Gastroesophageal sphincter (tissue), 4 donors: ENCODE results near the gene C3orf20. TPM values are rescaled to one million over a fixed set of nuclear protein-coding genes. Genes with fewer than 3 reads are reported as not detected.

Source experiments
- ATAC-seq: fragments of 150-250 bp; one replicate; pipeline ENCODE4 v1.9.1; 2016; ENCODE audit warnings: mild to moderate bottlenecking, moderate library complexity
- H3K27ac ChIP-seq, 4 donors: fragments of 200-600 bp; sonication (generic) in 3 of 4; 1 replicate in 3 of 4; 2 replicates in 1 of 4; pipeline ENCODE4 v1.5.1; 2016 to 2019
- H3K27me3 ChIP-seq: fragments of 200-600 bp; sonication (generic); one replicate; pipeline ENCODE4 v1.5.1; 2019
- H3K36me3 ChIP-seq, 2 donors: fragments of 200-600 bp; sonication (generic); one replicate each; pipeline ENCODE4 v1.5.1; 2019; ENCODE audit warnings: control low read depth in 1 of 2
- H3K4me1 ChIP-seq, 3 donors: fragments of 200-600 bp; sonication (generic); 1 replicate in 2 of 3; 2 replicates in 1 of 3; pipeline ENCODE4 v1.5.1; 2016 to 2019; ENCODE audit warnings: control low read depth in 2 of 3
- H3K4me3 ChIP-seq, 2 donors: fragments of 200-600 bp; sonication (generic); one replicate each; pipeline ENCODE4 v1.5.1; 2019; ENCODE audit warnings: mild to moderate bottlenecking in 1 of 2, moderate library complexity in 1 of 2
- H3K9me3 ChIP-seq, 3 donors: fragments of 200-600 bp; sonication (generic); one replicate each; pipeline ENCODE4 v1.5.1; 2017 to 2019; ENCODE audit warnings: control low read depth in 2 of 3
- CTCF ChIP-seq, 4 experiments: fragments of 200-600 bp in 2 of 4; fragments of 450-650 bp in 2 of 4; sonication (generic) in 1 of 4; IDR thresholded peaks; one replicate each; pipeline ENCODE4 v1.5.1; 2017 to 2019; ENCODE audit warnings: antibody characterized with exemption in 4 of 4, mild to moderate bottlenecking in 2 of 4, moderate library complexity in 2 of 4
- EP300 ChIP-seq: sonication (generic); formaldehyde crosslinking; IDR thresholded peaks from one replicate; pipeline ENCODE4 v1.6.1; 2017; ENCODE audit warnings: antibody characterized with exemption, mild to moderate bottlenecking
- POLR2A ChIP-seq, 2 donors: fragments of 450-650 bp; IDR thresholded peaks; one replicate each; pipeline ENCODE4 v1.6.1; 2017; ENCODE audit warnings: antibody characterized with exemption in 2 of 2, mild to moderate bottlenecking in 2 of 2, moderate library complexity in 1 of 2
- POLR2AphosphoS5 ChIP-seq: sonication (generic); formaldehyde crosslinking; IDR thresholded peaks from one replicate; pipeline ENCODE4 v1.6.1; 2017; ENCODE audit warnings: antibody characterized with exemption
- WGBS, 2 donors: methylation state at CpG; one replicate each; pipeline ENCODE4 v1.1.5; 2018; ENCODE audit warnings: low coverage in 1 of 2; 5-methylcytosine and 5-hydroxymethylcytosine counted together
- total RNA-seq, 4 donors: library from RNA; depleted of rRNA; stranded (reverse); fragments of >200 nt; gene quantifications; one replicate each; pipeline ENCODE4 v1.1.0, GENCODE V29; 2016

Gene C3orf20
- under 1 TPM in 1 of 4 donors, not detected in 3; 0.13 TPM for total RNA-seq

GRCh38 chr3:14674841-14675240 is at the start of gene C3orf20:
Gene C3orf20 (plus strand): TSS chr3:14675141. CDS start chr3:14682714, 7,573 bp downstream.
- Histone ChIP-seq H3K4me3 (no peak within 1 kb of the TSS), H3K4me1 (no peaks in the 10 kb centered on the region), H3K36me3 (peaks cover 0 to 35% of the 10 kb centered on the region in 2 donors), H3K27me3 (no peaks in the 10 kb centered on the region), H3K27ac (no peak within 1 kb of the TSS), H3K9me3 (no peaks in the 10 kb centered on the region)
- WGBS, 2 donors: 48 to 54% methylated on average over 7 of the region's 7 CpGs
- no peak for ATAC-seq
- no peak for TF ChIP-seq CTCF (IDR thresholded peaks at IDR 0.05)
- TF ChIP-seq POLR2A (IDR thresholded peaks at IDR 0.05): no peak
- TF ChIP-seq EP300: no peak
- no peak for TF ChIP-seq POLR2AphosphoS5

GRCh38 chr3:14625443-14625842 is 49.5 kb upstream of the C3orf20 start:
- no peak for ATAC-seq
- Histone ChIP-seq H3K9me3 (peaks cover 0 to 13% (median 0%) of the 10 kb centered on the region in 3 donors), H3K4me3 (no peak overlapping the region), H3K36me3 (no peaks in the 10 kb centered on the region), H3K27ac (no peak overlapping the region), H3K4me1 (no peaks in the 10 kb centered on the region), H3K27me3 (peaks cover 37% of the 10 kb centered on the region)
- TF ChIP-seq EP300 (no peak), CTCF (IDR thresholded peaks at IDR 0.05) (no peak), POLR2AphosphoS5 (no peak), POLR2A (IDR thresholded peaks at IDR 0.05) (no peak)
- 62 to 67% methylated on average over 3 to 6 of the region's 6 CpGs for WGBS, 2 donors

GRCh38 chr3:14627815-14628214 is 47.1 kb upstream of the C3orf20 start:
- Histone ChIP-seq H3K4me1 (no peaks in the 10 kb centered on the region), H3K36me3 (no peaks in the 10 kb centered on the region), H3K9me3 (peaks cover 0 to 13% (median 0%) of the 10 kb centered on the region in 3 donors), H3K4me3 (no peak overlapping the region), H3K27me3 (peaks cover 37% of the 10 kb centered on the region), H3K27ac (no peak overlapping the region)
- WGBS, 2 donors: 85 to 100% methylated on average over 1 to 3 of the region's 6 CpGs
- no peak for ATAC-seq
- TF ChIP-seq EP300 (no peak), POLR2AphosphoS5 (no peak), POLR2A (IDR thresholded peaks at IDR 0.05) (no peak), CTCF (IDR thresholded peaks at IDR 0.05) (no peak)

- Histone ChIP-seq H3K4me3 (no peak overlapping the region), H3K9me3 (peaks cover 0 to 13% (median 0%) of the 10 kb centered on the region in 3 donors), H3K27me3 (peaks cover 41% of the 10 kb centered on the region), H3K27ac (no peak overlapping the region), H3K36me3 (no peaks in the 10 kb centered on the region), H3K4me1 (no peaks in the 10 kb centered on the region)
- 97% methylated on average over 4 of the region's 4 CpGs; no CpG with 5 or more reads in 1 of the 2 donors for WGBS, 2 donors
- no peak for ATAC-seq
- TF ChIP-seq EP300 (no peak), CTCF (IDR thresholded peaks at IDR 0.05) (no peak), POLR2AphosphoS5 (no peak), POLR2A (IDR thresholded peaks at IDR 0.05) (no peak)
Observed at GRCh38 chr3:14628406-14628805, 46.5 kb upstream of the C3orf20 start.

- Histone ChIP-seq H3K27ac (no peak overlapping the region), H3K36me3 (no peaks in the 10 kb centered on the region), H3K27me3 (peaks cover 61% of the 10 kb centered on the region), H3K4me1 (no peaks in the 10 kb centered on the region), H3K9me3 (peaks cover 0 to 13% (median 0%) of the 10 kb centered on the region in 3 donors), H3K4me3 (no peak overlapping the region)
- no peak for TF ChIP-seq POLR2A (IDR thresholded peaks at IDR 0.05)
- no peak for TF ChIP-seq POLR2AphosphoS5
- no peak for TF ChIP-seq CTCF (IDR thresholded peaks at IDR 0.05)
- no peak for TF ChIP-seq EP300
- no peak for ATAC-seq
- 66 to 76% methylated on average over 7 to 9 of the region's 9 CpGs for WGBS, 2 donors
Observed at GRCh38 chr3:14630404-14631100, 44.4 kb upstream of the C3orf20 start.
